GM21390 (cell line): Measurements from ENCODE around the gene PCED1B.

Experiments
- ATAC-seq: cut with Tn5 transposase; IDR thresholded peaks from one replicate; pipeline ENCODE4 v1.9.1; 2021; ENCODE audit not compliant: unreplicated experiment

The PCED1B gene

GRCh38 chr12:47067771-47068431 lies 11.5 kb upstream of the PCED1B start:
- no peak for ATAC-seq

- ATAC-seq = no peak
Measured at GRCh38 chr12:47068539-47068938, 10.9 kb upstream of the PCED1B start.

GRCh38 chr12:47070310-47070709 lies 9.1 kb upstream of the PCED1B start:
- ATAC-seq = no peak

- ATAC-seq = no peak
Measured at GRCh38 chr12:47071241-47071852, 8.1 kb upstream of the PCED1B start.

GRCh38 chr12:47073951-47074350 lies 5.5 kb upstream of the PCED1B start:
- no peak for ATAC-seq

GRCh38 chr12:47074757-47075156 lies 4.7 kb upstream of the PCED1B start:
- ATAC-seq = no peak

GRCh38 chr12:47075192-47076084 lies 4.0 kb upstream of the PCED1B start:
- ATAC-seq = no peak

GRCh38 chr12:47077206-47078085 lies 2.0 kb upstream of the PCED1B start:
- no peak for ATAC-seq

- ATAC-seq = no peak
Measured at GRCh38 chr12:47078086-47078395, 1.4 kb upstream of the PCED1B start.

- no peak for ATAC-seq
Measured at GRCh38 chr12:47078733-47079467, 521 bp upstream of the PCED1B start.

- peak; percentile 23 for ATAC-seq
Measured at GRCh38 chr12:47079981-47080724, 732 bp downstream of the PCED1B start.

- ATAC-seq = no peak
Measured at GRCh38 chr12:47080725-47081502, 1.5 kb downstream of the PCED1B start.

GRCh38 chr12:47082283-47082682 lies 2.9 kb downstream of the PCED1B start:
- no peak for ATAC-seq

GRCh38 chr12:47082796-47083621 lies 3.6 kb downstream of the PCED1B start:
- ATAC-seq = no peak

GRCh38 chr12:47084172-47084571 lies 4.8 kb downstream of the PCED1B start:
- ATAC-seq = no peak

- ATAC-seq = no peak
Measured at GRCh38 chr12:47085815-47086252, 6.4 kb downstream of the PCED1B start.

- no peak for ATAC-seq
Measured at GRCh38 chr12:47087088-47087688, 7.8 kb downstream of the PCED1B start.
